ENCODE data around the gene SPATA6. TPM values are rescaled to one million over a fixed set of nuclear protein-coding genes. Genes with fewer than 3 reads are reported as not detected.
"Not testable (repeated sequence)": the region's sequence is repeated elsewhere in the genome, so short reads cannot be mapped to it uniquely, and the experiment has no call there.

The SPATA6 gene
- total and polyA plus RNA-seq, 2 donors (not counting 1 experiment from before 2014, with no cell fraction given), result 1.9 to 6.7 TPM

DNA sequence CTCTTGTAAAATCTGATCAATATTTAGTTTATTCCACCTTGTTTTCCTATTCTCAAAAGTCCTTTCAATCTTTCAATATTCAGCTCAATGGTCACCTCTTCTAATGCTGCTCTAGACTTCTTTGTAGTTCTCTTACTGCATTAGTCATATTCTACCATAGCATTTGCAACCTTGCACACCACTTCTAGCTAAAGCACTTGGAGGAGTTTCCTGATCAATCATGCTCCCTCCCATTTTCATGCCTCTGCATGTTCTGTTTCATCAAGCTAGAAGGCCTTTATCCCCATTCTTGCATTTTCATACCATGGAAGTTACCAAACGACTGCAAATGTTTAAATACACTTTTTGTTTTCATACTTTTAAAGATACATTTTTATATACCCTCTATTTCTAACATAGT is 177.3 kb downstream of the SPATA6 start:
- TF ChIP-seq, protein P1, sequence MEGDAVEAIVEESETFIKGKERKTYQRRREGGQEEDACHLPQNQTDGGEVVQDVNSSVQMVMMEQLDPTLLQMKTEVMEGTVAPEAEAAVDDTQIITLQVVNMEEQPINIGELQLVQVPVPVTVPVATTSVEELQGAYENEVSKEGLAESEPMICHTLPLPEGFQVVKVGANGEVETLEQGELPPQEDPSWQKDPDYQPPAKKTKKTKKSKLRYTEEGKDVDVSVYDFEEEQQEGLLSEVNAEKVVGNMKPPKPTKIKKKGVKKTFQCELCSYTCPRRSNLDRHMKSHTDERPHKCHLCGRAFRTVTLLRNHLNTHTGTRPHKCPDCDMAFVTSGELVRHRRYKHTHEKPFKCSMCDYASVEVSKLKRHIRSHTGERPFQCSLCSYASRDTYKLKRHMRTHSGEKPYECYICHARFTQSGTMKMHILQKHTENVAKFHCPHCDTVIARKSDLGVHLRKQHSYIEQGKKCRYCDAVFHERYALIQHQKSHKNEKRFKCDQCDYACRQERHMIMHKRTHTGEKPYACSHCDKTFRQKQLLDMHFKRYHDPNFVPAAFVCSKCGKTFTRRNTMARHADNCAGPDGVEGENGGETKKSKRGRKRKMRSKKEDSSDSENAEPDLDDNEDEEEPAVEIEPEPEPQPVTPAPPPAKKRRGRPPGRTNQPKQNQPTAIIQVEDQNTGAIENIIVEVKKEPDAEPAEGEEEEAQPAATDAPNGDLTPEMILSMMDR (IDR thresholded peaks at IDR 0.05), result no peak
- TF ChIP-seq EZH2 (IDR thresholded peaks at IDR 0.05; ENCODE audit: borderline replicate concordance, insufficient read depth, low read depth, low read length, poor library complexity, severe bottlenecking), result no peak
- no peak overlapping the region for H2AFZ ChIP-seq (ENCODE audit: insufficient read depth, low read depth, low read length, poor library complexity, severe bottlenecking)
- H4K20me1 ChIP-seq (ENCODE audit: control insufficient read depth, insufficient read depth, low read length, poor library complexity, severe bottlenecking), result no peaks in the 10 kb centered on the region
- H3K4me3 ChIP-seq (ENCODE audit: control extremely low read depth in 1 of 5, extremely low read depth in 1 of 5, insufficient read depth in 1 of 5, low read depth in 2 of 5, low read length in 4 of 5), result no peak overlapping the region
- Mint-ChIP-seq H3K4me1 (no peaks in the 10 kb centered on the region), H3K27ac (no peak overlapping the region), H3K9me3 (ENCODE audit: insufficient read depth) (no peaks in the 10 kb centered on the region), H3K27me3 (no peaks in the 10 kb centered on the region), H3K4me3 (no peak overlapping the region)
- no CpG with 5 or more reads among the region's 1 CpG for WGBS (ENCODE audit: insufficient coverage)
- H3K27me3 ChIP-seq (replicated peaks in 1 of 4; ENCODE audit: control extremely low read depth in 1 of 4, control insufficient read depth in 3 of 4, insufficient read depth in 4 of 4, low read length in 3 of 4), result no peaks in the 10 kb centered on the region
- intact Hi-C loops (cut with micrococcal nuclease), result no loop called here
- no peaks in the 10 kb centered on the region for H3K79me2 ChIP-seq (ENCODE audit: control insufficient read depth, insufficient read depth, low read length)
- no peaks in the 10 kb centered on the region for H3K9me3 ChIP-seq (ENCODE audit: control extremely low read depth in 1 of 3, control insufficient read depth in 2 of 3, insufficient read depth in 1 of 3, low read length in 2 of 3)
- CTCF ChIA-PET, result no interaction called here
- H3K4me1 ChIP-seq (ENCODE audit: control insufficient read depth in 2 of 2, insufficient read depth in 2 of 2, low read length in 2 of 2), result no peaks in the 10 kb centered on the region
- no peaks in the 10 kb centered on the region for H3K36me3 ChIP-seq (replicated peaks in 1 of 2; ENCODE audit: control extremely low read depth in 1 of 2, control insufficient read depth in 1 of 2, extremely low read depth in 1 of 2, insufficient read depth in 2 of 2, low read length in 1 of 2)
- POLR2A ChIA-PET, result no interaction called here
- no peak overlapping the region for H3K4me2 ChIP-seq (replicated peaks; ENCODE audit: low read depth, low read length, poor library complexity, severe bottlenecking)
- H3K27ac ChIP-seq (ENCODE audit: low read length in 2 of 2), result no peak overlapping the region
- ATAC-seq (ENCODE audit: low read depth) (no peak), DNase-seq (no peak)
- no peak overlapping the region for H3K9ac ChIP-seq (ENCODE audit: low read length)

GRCh38 chr1:48294094-48294493 is 177.9 kb downstream of the SPATA6 start:
- not testable (repeated sequence) for H3K9me3 Mint-ChIP-seq (ENCODE audit: insufficient read depth); H3K4me1 Mint-ChIP-seq

More at GRCh38 chr1:48294094-48294493, 177.9 kb downstream of the SPATA6 start:
- H4K20me1 ChIP-seq (ENCODE audit: control insufficient read depth, insufficient read depth, low read length, poor library complexity, severe bottlenecking); H3K9me3 ChIP-seq (ENCODE audit: control extremely low read depth in 1 of 3, control insufficient read depth in 2 of 3, insufficient read depth in 1 of 3, low read length in 2 of 3); H3K36me3 ChIP-seq (replicated peaks in 1 of 2; ENCODE audit: control extremely low read depth in 1 of 2, control insufficient read depth in 1 of 2, extremely low read depth in 1 of 2, insufficient read depth in 2 of 2, low read length in 1 of 2); intact Hi-C loops (cut with micrococcal nuclease); POLR2A ChIA-PET; H2AFZ ChIP-seq (ENCODE audit: insufficient read depth, low read depth, low read length, poor library complexity, severe bottlenecking); DNase-seq; H3K4me2 ChIP-seq (replicated peaks; ENCODE audit: low read depth, low read length, poor library complexity, severe bottlenecking); CTCF ChIA-PET; H3K4me3 ChIP-seq (ENCODE audit: control extremely low read depth in 1 of 5, extremely low read depth in 1 of 5, insufficient read depth in 1 of 5, low read depth in 2 of 5, low read length in 4 of 5); ATAC-seq (ENCODE audit: low read depth); H3K9ac ChIP-seq (ENCODE audit: low read length); H3K27ac ChIP-seq (ENCODE audit: low read length in 2 of 2); H3K4me1 ChIP-seq (ENCODE audit: control insufficient read depth in 2 of 2, insufficient read depth in 2 of 2, low read length in 2 of 2); H3K4me3 Mint-ChIP-seq; H3K79me2 ChIP-seq (ENCODE audit: control insufficient read depth, insufficient read depth, low read length); H3K27me3 Mint-ChIP-seq; H3K27ac Mint-ChIP-seq; H3K27me3 ChIP-seq (replicated peaks in 1 of 4; ENCODE audit: control extremely low read depth in 1 of 4, control insufficient read depth in 3 of 4, insufficient read depth in 4 of 4, low read length in 3 of 4): not testable (repeated sequence)
- 100% methylated on average over 4 of the region's 6 CpGs for WGBS (ENCODE audit: insufficient coverage)
